Testis (tissue), 2 donors: ENCODE results near the gene HORMAD2.

ENCODE experiments used
- POLR2A ChIP-seq: fragments of 450-650 bp; IDR thresholded peaks from one replicate; pipeline ENCODE4 v1.6.1; 2017; ENCODE audit warnings: antibody characterized with exemption, mild to moderate bottlenecking, moderate library complexity
- TF ChIP-seq, protein P1 (sequence below), 3 experiments: fragments of 450-650 bp in 2 of 3; fragments of 200-600 bp in 1 of 3; sonication (generic) in 1 of 3; IDR thresholded peaks; one replicate each; pipeline ENCODE4 v1.5.1; 2016 to 2019; ENCODE audit warnings: antibody characterized with exemption in 3 of 3, mild to moderate bottlenecking in 2 of 3, moderate library complexity in 1 of 3

DNA sequence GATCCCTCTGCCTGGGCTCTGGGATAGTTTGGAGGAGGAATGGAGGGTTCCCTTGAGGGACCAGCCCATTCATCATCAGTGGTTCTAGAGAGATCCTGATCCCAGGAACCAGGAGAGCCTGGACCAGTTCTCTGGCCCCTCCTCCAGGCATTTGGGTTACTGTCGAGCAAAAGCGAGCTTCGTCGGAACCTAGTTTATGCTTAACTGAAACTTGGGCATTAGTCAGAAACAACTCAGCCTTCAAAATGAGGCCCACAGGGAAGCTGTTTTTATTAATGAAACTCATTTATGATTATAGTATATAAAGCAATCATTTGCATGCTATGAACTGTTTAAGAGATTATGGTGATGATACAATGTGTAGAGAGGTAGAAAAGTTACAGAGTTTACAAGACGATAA is 104.9 kb downstream of the HORMAD2 start:
- TF ChIP-seq, protein P1, sequence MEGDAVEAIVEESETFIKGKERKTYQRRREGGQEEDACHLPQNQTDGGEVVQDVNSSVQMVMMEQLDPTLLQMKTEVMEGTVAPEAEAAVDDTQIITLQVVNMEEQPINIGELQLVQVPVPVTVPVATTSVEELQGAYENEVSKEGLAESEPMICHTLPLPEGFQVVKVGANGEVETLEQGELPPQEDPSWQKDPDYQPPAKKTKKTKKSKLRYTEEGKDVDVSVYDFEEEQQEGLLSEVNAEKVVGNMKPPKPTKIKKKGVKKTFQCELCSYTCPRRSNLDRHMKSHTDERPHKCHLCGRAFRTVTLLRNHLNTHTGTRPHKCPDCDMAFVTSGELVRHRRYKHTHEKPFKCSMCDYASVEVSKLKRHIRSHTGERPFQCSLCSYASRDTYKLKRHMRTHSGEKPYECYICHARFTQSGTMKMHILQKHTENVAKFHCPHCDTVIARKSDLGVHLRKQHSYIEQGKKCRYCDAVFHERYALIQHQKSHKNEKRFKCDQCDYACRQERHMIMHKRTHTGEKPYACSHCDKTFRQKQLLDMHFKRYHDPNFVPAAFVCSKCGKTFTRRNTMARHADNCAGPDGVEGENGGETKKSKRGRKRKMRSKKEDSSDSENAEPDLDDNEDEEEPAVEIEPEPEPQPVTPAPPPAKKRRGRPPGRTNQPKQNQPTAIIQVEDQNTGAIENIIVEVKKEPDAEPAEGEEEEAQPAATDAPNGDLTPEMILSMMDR (IDR thresholded peaks at IDR 0.05): no peak
- no peak for TF ChIP-seq POLR2A
